Panc1 (cell line): ENCODE data around the gene RASSF9. TPM values are rescaled to one million over a fixed set of nuclear protein-coding genes. Genes with fewer than 3 reads are reported as not detected.

Experiments
- ATAC-seq: fragments of 200-7000 bp; cut with Tn5 transposase; 2 replicates; pipeline ENCODE4 v1.9.1; 2020; ENCODE audit warnings: mild to moderate bottlenecking, moderate library complexity
- BruUV-seq: library from RNA; stranded (reverse); fragments of 400-500 nt; replicated peaks from 2 replicates; lab custom pipeline; 2021; lab: Mats Ljungman, UMichigan
- CTCF ChIA-PET: fragments of 300-600 bp; sonication (Branson Sonifier 250); formaldehyde crosslinking; loops from one replicate; lab custom pipeline; 2022; ENCODE audit warnings: antibody characterized with exemption; lab: Charles Lee
- POLR2A ChIA-PET: fragments of 300-600 bp; sonication (Branson Sonifier 250); formaldehyde crosslinking; loops from one replicate; lab custom pipeline; 2022; ENCODE audit warnings: antibody characterized with exemption; lab: Charles Lee
- DNase-seq: peaks from one replicate; pipeline ENCODE4 v3.0.0-alpha.2; 2010; ENCODE audit warnings: low read depth, low spot score
- H3K27ac ChIP-seq: 2 replicates; pipeline ENCODE4 v1.5.1; 2011; ENCODE audit warnings: mild to moderate bottlenecking, low read length, inconsistent platforms
- H3K27me3 ChIP-seq: fragments of 200-500 bp; sonication (Bioruptor generic); 2 replicates; pipeline ENCODE4 v1.6.0; 2014; ENCODE audit warnings: low read length, inconsistent platforms; ENCODE audit not compliant: control insufficient read depth, insufficient read depth
- H3K36me3 ChIP-seq: fragments of 200-500 bp; sonication (Bioruptor generic); 2 replicates; pipeline ENCODE4 v1.5.1; 2014; ENCODE audit warnings: inconsistent platforms, mild to moderate bottlenecking, low read length, moderate library complexity; ENCODE audit not compliant: control insufficient read depth, insufficient read depth
- H3K4me1 ChIP-seq: 2 replicates; pipeline ENCODE4 v1.5.1; 2011; ENCODE audit warnings: inconsistent platforms, mild to moderate bottlenecking, low read length, moderate library complexity; ENCODE audit not compliant: control insufficient read depth, insufficient read depth
- H3K4me3 ChIP-seq, 2 experiments: 2 replicates each; pipeline ENCODE4 v1.5.1; 2011 to 2012; ENCODE audit warnings: low read depth in 2 of 2, low read length in 2 of 2, mild to moderate bottlenecking in 2 of 2, inconsistent platforms in 1 of 2, moderate library complexity in 1 of 2
- H3K9me3 ChIP-seq: fragments of 200-500 bp; sonication (Bioruptor generic); 2 replicates; pipeline ENCODE4 v1.5.1; 2014; ENCODE audit warnings: low read depth, mild to moderate bottlenecking, inconsistent platforms, low read length, moderate library complexity; ENCODE audit not compliant: control insufficient read depth, insufficient read depth
- POLR2AphosphoS5 ChIP-seq: IDR thresholded peaks from 2 replicates; pipeline ENCODE4 v1.6.1; 2012; ENCODE audit warnings: mild to moderate bottlenecking, low read depth, low read length, moderate library complexity
- SIN3A ChIP-seq: IDR thresholded peaks from 2 replicates; pipeline ENCODE4 v1.6.1; 2012; ENCODE audit warnings: low read depth, mild to moderate bottlenecking, low read length, moderate library complexity, borderline replicate concordance; ENCODE audit not compliant: insufficient read depth
- TCF7L2 ChIP-seq: IDR thresholded peaks from 2 replicates; pipeline ENCODE4 v1.6.1; 2011; ENCODE audit warnings: mild to moderate bottlenecking, low read depth, low read length, inconsistent platforms
- in situ Hi-C: cut with HindIII; loops from 2 replicates; pipeline ENCODE4 v1.10.0; 2016; ENCODE audit warnings: low sequenced_read_pairs, low pct_unique_long_range_greater_than_20kb
- intact Hi-C: fragments of 100-400 bp; cut with micrococcal nuclease; formaldehyde crosslinking; loops from one replicate; pipeline ENCODE4 v1.10.0; 2022; ENCODE audit not compliant: unreplicated experiment
- total RNA-seq: library from RNA; stranded (reverse); gene quantifications from one replicate; pipeline ENCODE4 v1.2.1, GENCODE V29; 2021; ENCODE audit not compliant: unreplicated experiment
- TF ChIP-seq, protein P1 (sequence below), 2 experiments: IDR thresholded peaks; 2 replicates each; pipeline ENCODE4 v1.6.1; 2011 to 2012; ENCODE audit warnings: low read depth in 2 of 2, control low read depth in 1 of 2, low read length in 1 of 2, mild to moderate bottlenecking in 1 of 2, moderate library complexity in 1 of 2; ENCODE audit not compliant: insufficient read depth in 1 of 2
- TF ChIP-seq, protein P2 (sequence below): fragments of 450-650 bp; IDR thresholded peaks from 2 replicates; pipeline ENCODE4 v1.5.1; 2017; ENCODE audit warnings: mild to moderate bottlenecking

The RASSF9 gene
- total RNA-seq, 1 experiment from 2014 or later: 0.33 TPM

DNA sequence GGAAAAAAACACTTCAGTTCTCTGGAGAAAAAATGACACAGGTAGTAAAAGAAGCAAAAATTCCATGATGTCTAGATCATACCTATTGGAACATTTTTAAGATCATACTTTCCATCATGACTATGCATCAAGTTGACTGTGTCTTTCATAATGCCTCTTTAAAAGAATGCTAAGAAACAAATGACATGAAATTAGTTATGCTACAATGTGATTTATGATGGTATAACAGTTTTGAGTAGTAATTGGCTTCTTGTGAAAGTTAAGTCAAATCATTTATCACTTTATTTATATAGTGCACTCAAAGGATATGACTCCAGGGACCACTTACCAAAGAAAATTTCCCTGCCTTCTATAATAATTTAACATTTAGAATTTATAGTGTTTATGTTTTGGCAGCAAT is 28.5 kb downstream of the RASSF9 start:
- Histone ChIP-seq H3K27ac (no peak overlapping the region), H3K4me1 (no peaks in the 10 kb centered on the region), H3K27me3 (no peaks in the 10 kb centered on the region), H3K4me3 (no peak overlapping the region), H3K9me3 (no peaks in the 10 kb centered on the region), H3K36me3 (no peaks in the 10 kb centered on the region; the same call in 1 of the 2 replicates)
- BruUV-seq: no TSS peak
- ChIA-PET POLR2A (no interaction called here), CTCF (no interaction called here)
- TF ChIP-seq TCF7L2: no peak
- TF ChIP-seq SIN3A: no peak
- TF ChIP-seq, protein P1, sequence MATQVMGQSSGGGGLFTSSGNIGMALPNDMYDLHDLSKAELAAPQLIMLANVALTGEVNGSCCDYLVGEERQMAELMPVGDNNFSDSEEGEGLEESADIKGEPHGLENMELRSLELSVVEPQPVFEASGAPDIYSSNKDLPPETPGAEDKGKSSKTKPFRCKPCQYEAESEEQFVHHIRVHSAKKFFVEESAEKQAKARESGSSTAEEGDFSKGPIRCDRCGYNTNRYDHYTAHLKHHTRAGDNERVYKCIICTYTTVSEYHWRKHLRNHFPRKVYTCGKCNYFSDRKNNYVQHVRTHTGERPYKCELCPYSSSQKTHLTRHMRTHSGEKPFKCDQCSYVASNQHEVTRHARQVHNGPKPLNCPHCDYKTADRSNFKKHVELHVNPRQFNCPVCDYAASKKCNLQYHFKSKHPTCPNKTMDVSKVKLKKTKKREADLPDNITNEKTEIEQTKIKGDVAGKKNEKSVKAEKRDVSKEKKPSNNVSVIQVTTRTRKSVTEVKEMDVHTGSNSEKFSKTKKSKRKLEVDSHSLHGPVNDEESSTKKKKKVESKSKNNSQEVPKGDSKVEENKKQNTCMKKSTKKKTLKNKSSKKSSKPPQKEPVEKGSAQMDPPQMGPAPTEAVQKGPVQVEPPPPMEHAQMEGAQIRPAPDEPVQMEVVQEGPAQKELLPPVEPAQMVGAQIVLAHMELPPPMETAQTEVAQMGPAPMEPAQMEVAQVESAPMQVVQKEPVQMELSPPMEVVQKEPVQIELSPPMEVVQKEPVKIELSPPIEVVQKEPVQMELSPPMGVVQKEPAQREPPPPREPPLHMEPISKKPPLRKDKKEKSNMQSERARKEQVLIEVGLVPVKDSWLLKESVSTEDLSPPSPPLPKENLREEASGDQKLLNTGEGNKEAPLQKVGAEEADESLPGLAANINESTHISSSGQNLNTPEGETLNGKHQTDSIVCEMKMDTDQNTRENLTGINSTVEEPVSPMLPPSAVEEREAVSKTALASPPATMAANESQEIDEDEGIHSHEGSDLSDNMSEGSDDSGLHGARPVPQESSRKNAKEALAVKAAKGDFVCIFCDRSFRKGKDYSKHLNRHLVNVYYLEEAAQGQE (IDR thresholded peaks at IDR 0.05; ENCODE audit: insufficient read depth in 1 of 2, low read depth in 2 of 2, low read length in 1 of 2): no peak
- TF ChIP-seq, protein P2, sequence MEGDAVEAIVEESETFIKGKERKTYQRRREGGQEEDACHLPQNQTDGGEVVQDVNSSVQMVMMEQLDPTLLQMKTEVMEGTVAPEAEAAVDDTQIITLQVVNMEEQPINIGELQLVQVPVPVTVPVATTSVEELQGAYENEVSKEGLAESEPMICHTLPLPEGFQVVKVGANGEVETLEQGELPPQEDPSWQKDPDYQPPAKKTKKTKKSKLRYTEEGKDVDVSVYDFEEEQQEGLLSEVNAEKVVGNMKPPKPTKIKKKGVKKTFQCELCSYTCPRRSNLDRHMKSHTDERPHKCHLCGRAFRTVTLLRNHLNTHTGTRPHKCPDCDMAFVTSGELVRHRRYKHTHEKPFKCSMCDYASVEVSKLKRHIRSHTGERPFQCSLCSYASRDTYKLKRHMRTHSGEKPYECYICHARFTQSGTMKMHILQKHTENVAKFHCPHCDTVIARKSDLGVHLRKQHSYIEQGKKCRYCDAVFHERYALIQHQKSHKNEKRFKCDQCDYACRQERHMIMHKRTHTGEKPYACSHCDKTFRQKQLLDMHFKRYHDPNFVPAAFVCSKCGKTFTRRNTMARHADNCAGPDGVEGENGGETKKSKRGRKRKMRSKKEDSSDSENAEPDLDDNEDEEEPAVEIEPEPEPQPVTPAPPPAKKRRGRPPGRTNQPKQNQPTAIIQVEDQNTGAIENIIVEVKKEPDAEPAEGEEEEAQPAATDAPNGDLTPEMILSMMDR: no peak
- TF ChIP-seq POLR2AphosphoS5: no peak
- in situ Hi-C loops: no loop called here
- ATAC-seq (no peak), DNase-seq (no peak)
- intact Hi-C loops: no loop called here

DNA sequence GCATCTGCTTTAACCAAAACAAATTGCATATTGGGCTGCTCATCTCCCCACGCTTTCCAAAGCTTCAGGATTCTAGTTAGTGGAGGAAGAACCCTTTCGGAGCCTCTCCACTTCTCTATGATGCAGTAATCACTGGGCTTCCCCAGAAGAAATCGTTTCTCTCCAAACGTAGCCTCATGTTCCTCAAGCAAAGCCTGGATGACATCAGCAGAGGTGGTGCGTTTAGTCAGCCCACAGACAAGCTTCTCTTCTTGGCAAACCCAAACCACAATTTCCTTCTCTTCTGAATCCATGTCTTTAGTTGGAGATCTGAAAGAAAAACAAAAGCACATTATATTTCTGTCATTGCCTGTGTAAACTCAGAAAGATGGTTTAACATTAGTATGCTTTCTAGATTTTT is 30.6 kb downstream of the RASSF9 start:
- intact Hi-C loops: no loop called here
- Histone ChIP-seq H3K4me1 (no peaks in the 10 kb centered on the region), H3K9me3 (no peaks in the 10 kb centered on the region), H3K36me3 (no peaks in the 10 kb centered on the region), H3K27ac (no peak overlapping the region), H3K4me3 (no peak overlapping the region), H3K27me3 (no peaks in the 10 kb centered on the region)
- CTCF ChIA-PET: no interaction called here
- no TSS peak for BruUV-seq
- TF ChIP-seq, protein P1 (IDR thresholded peaks at IDR 0.05; ENCODE audit: insufficient read depth in 1 of 2, low read depth in 2 of 2, low read length in 1 of 2): no peak
- no peak for TF ChIP-seq TCF7L2
- TF ChIP-seq POLR2AphosphoS5: no peak
- no peak for TF ChIP-seq SIN3A
- TF ChIP-seq, protein P2: no peak
- in situ Hi-C loops: no loop called here
- DNase-seq (no peak), ATAC-seq (no peak)
- POLR2A ChIA-PET: no interaction called here
